GM21576 (cell line): ENCODE measurements around the gene KLF6.

Experiments used
- ATAC-seq: cut with Tn5 transposase; IDR thresholded peaks from one replicate; pipeline ENCODE4 v1.9.1; 2021; ENCODE audit warnings: mild to moderate bottlenecking, moderate library complexity; ENCODE audit not compliant: unreplicated experiment

The KLF6 gene

DNA sequence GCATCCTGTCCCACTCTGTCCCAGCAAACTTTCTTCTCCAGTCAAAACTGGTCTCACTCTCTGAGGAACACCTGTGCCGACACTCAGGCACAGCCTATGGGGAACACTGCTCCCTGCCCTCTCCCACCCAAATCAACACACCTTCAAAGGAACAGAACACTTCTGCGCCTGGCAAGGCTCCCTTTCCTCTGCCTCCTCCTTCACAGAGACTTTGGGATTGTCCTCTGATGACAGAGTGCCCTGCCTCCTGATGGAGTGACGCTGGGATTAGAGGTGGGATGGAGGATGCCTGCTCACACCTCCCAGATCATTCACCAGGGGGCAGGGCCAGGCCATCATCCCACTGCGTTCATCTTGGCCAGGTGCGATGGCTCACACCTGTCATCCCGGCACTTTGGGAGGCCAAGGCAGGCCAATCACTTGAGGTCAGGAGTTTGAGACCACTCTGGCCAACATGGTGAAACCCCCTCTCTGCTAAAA, 26.5 kb downstream of the KLF6 start:
- no peak for ATAC-seq

DNA sequence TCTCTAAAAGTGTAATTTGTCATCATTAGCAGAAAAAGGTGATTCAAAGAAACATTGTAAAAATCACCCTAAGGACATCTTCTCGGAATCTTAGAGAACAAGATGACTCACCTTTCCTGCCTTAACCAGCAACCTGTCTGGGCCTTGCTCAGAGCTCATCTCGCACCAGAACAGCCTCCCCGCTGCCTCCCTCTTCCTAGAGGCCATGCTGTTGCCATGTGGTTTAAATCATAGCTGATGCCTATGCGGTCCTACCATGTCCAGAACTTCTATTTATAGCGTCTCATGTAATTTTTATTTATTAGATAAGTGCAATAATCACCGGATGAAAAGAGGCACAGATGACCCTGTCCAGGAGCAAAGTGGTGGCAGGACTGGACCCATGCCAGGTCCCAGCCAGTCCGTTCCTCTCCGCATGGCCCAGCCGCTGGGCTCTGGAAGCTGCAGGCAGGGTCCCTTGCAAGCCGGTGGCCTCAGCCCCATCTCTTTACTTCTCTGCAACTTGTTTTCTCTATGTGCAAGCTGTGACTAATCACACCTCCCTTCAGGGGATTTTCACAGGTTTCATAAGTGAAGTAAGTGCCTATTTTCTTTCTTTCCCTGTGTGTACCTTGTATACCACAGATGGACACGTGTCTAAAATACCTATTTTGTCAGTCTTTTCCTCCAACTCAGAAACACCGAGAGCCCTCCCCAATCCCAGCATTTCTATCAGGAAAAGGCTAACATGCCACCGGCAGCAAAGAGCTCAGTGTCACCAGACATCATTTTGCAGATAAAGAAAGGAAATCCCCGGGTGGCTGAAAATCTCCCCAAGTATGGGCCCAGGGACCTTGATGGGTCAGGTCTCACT, 27.1 kb downstream of the KLF6 start:
- ATAC-seq, result peak; percentile 80

- no peak for ATAC-seq
Measured at GRCh38 chr10:3757250-3757637, 27.8 kb downstream of the KLF6 start.

- ATAC-seq, result no peak
Measured at GRCh38 chr10:3756360-3756740, 28.7 kb downstream of the KLF6 start.

GRCh38 chr10:3755440-3756359, 29.3 kb downstream of the KLF6 start:
- no peak for ATAC-seq

GRCh38 chr10:3754727-3755439, 30.1 kb downstream of the KLF6 start:
- no peak for ATAC-seq

DNA sequence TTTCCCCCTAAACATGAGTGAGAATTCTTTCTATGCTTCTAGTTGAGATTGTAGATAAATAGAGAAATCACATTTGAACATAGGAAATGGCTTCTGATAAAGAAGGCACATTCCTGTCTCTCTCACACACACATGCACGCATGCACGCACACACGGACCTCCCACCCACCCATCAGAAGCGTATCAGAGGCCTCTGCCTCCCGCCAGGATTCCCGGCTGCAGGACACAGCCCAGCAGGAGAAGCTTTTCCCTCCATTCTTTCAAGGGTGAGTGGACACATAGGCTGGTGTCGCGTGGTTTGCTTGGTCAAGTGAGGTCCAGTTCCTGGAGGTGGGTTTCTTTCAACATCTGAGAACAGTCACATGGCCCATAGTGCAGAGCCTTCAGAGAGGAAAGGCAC, 34.2 kb downstream of the KLF6 start:
- ATAC-seq, result no peak

DNA sequence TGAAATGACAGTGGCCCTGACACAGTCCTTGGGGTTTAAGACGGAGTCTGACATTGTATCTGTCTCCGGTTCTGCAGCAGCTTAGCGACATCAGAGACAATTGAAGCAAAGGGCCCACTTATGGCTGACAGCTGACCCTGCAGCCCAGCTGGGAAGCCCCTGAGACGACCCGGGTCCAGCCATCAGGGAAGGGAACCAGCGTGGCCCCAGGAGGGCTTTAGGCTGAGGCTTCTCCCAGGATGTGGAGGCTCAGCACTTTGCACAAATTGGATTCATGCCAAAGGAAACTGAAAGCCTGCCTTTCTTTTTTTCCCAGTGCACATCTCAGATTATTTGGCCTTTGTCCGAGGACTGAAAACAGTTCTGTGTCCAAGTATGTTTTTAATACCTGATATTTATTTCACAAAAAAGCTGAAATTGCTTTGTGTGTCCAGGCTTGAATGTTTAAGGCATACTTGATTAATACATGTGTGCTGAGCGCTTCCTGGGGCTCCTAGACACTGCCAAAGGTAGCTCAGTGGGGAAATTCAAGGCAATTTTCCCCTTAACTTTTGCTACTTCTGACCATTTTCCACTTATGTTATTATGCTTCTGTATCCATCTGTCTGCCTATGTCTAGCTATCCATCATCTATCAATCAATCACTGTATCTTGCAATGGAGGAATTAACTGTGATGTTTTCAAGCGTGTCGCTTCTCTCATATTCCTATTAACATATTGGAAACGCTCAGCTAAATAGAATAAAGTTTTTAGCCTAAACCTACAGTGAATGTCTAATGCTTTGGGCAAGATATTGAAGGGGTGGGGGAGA, 34.8 kb downstream of the KLF6 start:
- ATAC-seq, result no peak

DNA sequence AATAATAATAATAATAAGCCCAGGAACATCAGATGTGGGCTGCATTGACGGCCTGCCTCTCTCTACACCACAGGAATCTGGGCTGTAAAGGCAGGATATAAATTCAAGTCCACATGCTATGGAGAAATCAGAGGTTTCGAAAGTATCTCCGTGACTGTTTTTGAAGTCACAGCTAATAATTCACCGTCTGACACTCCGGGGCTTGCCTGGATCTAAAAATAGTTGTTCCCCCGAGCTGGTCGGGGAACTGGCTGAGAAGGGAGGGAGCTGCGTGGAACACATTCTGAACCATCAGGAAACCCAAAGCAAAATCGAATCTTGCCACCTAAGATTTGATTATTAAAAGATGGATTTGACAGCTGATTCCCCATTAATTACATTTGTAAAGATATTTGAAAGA, 35.4 kb downstream of the KLF6 start:
- no peak for ATAC-seq

GRCh38 chr10:3749011-3749410, 36.0 kb downstream of the KLF6 start:
- ATAC-seq, result no peak

DNA sequence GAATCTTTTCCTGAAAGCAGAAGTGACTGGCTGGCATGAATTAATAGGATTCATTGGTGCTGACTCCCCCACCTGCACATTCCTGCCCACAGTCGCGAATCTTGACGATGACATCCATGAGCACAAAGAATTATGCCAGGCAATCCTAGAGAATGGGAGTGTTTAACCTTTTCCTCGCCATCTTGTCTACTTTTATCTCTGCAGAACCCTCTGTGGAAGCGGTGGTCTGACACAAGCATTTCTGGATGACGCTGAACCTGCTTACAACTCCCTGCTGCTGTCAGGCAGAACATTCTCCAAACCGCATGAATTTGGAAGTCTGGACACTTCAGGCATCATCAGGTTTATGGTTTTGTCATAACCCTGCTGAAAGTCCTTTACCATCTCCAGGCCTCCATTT, 36.5 kb downstream of the KLF6 start:
- no peak for ATAC-seq

- ATAC-seq, result no peak
Measured at GRCh38 chr10:3747984-3748383, 37.0 kb downstream of the KLF6 start.

- no peak for ATAC-seq
Measured at GRCh38 chr10:3747248-3747960, 37.6 kb downstream of the KLF6 start.

GRCh38 chr10:3746634-3747033, 38.4 kb downstream of the KLF6 start:
- no peak for ATAC-seq

GRCh38 chr10:3745521-3745920, 39.5 kb downstream of the KLF6 start:
- no peak for ATAC-seq

DNA sequence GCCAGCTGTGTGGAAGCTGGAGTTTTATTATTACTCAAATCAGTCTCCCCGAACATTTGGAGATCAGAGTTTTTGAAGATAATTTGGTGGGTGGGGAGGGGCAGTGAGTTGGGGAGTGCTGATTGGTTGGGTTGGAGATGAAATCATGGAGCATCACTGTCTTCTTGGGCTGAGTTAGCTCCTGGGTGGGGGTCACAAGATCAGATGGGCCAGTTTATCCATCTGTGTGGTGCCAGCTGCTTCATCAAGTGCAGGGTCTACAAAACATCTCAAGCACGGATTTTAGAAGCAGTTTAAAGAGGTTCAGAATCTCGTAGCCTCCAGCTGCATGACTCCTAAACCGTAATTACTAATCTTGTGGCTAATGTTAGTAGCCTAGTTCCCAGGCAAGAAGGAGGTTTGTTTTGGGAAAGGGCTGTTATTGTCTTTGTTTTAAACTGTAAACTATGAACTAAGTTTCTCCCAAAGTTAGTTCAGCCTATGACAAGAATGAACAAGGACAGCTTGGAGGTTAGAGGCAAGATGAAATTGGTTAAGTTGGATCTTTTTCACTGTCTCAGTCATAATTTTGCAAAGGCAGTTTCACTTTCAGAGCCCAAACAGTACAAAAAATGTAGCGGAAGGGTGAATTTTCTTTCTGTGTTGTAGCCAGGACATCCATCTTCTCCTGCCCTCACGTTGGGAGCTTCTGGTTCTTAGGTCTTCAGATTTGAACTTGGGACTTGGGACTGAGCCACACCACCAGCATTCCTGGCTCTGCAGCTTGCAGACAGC, 43.1 kb downstream of the KLF6 start:
- no peak for ATAC-seq

- no peak for ATAC-seq
Measured at GRCh38 chr10:3740157-3740871, 44.7 kb downstream of the KLF6 start.

DNA sequence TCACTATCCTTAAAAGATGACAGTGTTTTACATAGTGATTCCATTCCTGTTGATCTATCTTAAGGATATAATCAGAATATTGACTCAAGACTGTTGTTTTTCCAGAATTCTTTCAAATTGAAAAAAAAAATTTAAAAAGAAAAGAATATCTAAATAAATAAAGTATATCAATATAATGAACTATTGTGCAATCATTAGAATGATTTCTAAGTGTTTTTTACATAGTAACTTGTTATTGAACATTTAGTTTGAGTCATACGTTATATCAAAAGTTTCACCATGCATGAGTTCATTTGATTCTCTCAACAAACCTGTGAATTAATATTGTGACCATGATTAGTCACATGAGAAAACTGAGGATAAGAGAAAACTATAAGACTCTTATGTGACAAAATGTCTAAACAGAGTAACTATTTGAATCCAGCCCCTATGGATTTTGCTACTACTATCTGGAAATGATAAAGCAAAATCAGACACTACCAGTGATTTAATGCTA, 46.1 kb downstream of the KLF6 start:
- ATAC-seq, result no peak
